ENCODE results near the gene REEP1. TPM values are rescaled to one million over a fixed set of nuclear protein-coding genes. Genes with fewer than 3 reads are reported as not detected.
A peak's percentile ranks its signal among the peaks of the same experiment; 100 is the strongest.

Gene REEP1
- total RNA-seq, 3 donors from 2014 or later, result 3.8 to 50.3 (median 6.1) TPM

- Histone ChIP-seq H3K36me3 (ENCODE audit: low read depth) (no peaks in the 10 kb centered on the region), H3K4me3 (no peak overlapping the region), H3K9me3 (no peaks in the 10 kb centered on the region), H3K4me1 (ENCODE audit: low read depth) (no peaks in the 10 kb centered on the region)
- no peak for TF ChIP-seq CTCF (IDR thresholded peaks at IDR 0.05)
- DNase-seq (no peak), ATAC-seq (no peak)
- intact Hi-C loops (cut with DNase I, micrococcal nuclease), result no loop called here
Observed at GRCh38 chr2:86284401-86284841, 53.0 kb downstream of the REEP1 start.

- Histone ChIP-seq H3K36me3 (ENCODE audit: low read depth) (no peaks in the 10 kb centered on the region), H3K4me3 (no peak overlapping the region), H3K9me3 (no peaks in the 10 kb centered on the region), H3K4me1 (ENCODE audit: low read depth) (no peaks in the 10 kb centered on the region)
- ATAC-seq (peak; percentile 59), DNase-seq (no peak)
- intact Hi-C loops (cut with DNase I, micrococcal nuclease), result no loop called here
- no peak for TF ChIP-seq CTCF (IDR thresholded peaks at IDR 0.05)
Observed at GRCh38 chr2:86283411-86284030, 53.9 kb downstream of the REEP1 start.

GRCh38 chr2:86281066-86281700, 56.2 kb downstream of the REEP1 start:
- no peaks in the 10 kb centered on the region for H3K9me3 ChIP-seq
- DNase-seq (no peak), ATAC-seq (no peak)
- no peak overlapping the region for H3K4me3 ChIP-seq
- TF ChIP-seq CTCF (IDR thresholded peaks at IDR 0.05), result no peak
- no peaks in the 10 kb centered on the region for H3K36me3 ChIP-seq (ENCODE audit: low read depth)
- intact Hi-C loops (cut with DNase I, micrococcal nuclease), result no loop called here
- peaks cover 1% of the 10 kb centered on the region for H3K4me1 ChIP-seq (ENCODE audit: low read depth)

GRCh38 chr2:86280191-86280667, 57.2 kb downstream of the REEP1 start:
- Histone ChIP-seq H3K4me1 (ENCODE audit: low read depth) (peaks cover 11% of the 10 kb centered on the region), H3K4me3 (no peak overlapping the region), H3K9me3 (no peaks in the 10 kb centered on the region), H3K36me3 (ENCODE audit: low read depth) (no peaks in the 10 kb centered on the region)
- DNase-seq (no peak), ATAC-seq (no peak)
- intact Hi-C loops (cut with DNase I, micrococcal nuclease), result no loop called here
- no peak for TF ChIP-seq CTCF (IDR thresholded peaks at IDR 0.05)

GRCh38 chr2:86275962-86276361, 61.5 kb downstream of the REEP1 start:
- no peak for DNase-seq
- no peak for TF ChIP-seq CTCF (IDR thresholded peaks at IDR 0.05)
- intact Hi-C loops (cut with DNase I, micrococcal nuclease), result no loop called here
- peaks cover 23% of the 10 kb centered on the region for H3K4me1 ChIP-seq (ENCODE audit: low read depth)
- H3K4me3 ChIP-seq, result no peak overlapping the region
- H3K36me3 ChIP-seq (ENCODE audit: low read depth), result no peaks in the 10 kb centered on the region
- no peak for ATAC-seq
- H3K9me3 ChIP-seq, result peaks cover 11% of the 10 kb centered on the region
